ENCODE measurements around the gene FBRSL1. TPM values are rescaled to one million over a fixed set of nuclear protein-coding genes. Genes with fewer than 3 reads are reported as not detected.

Gene FBRSL1
- total and polyA plus RNA-seq, 9 donors, result 3.2 to 69.5 (median 32.2) TPM

- Histone ChIP-seq H3K9me3 (no peaks in the 10 kb centered on the region), H3K4me1 (ENCODE audit: insufficient read depth) (peaks cover 2% of the 10 kb centered on the region), H3K4me3 (no peak overlapping the region), H3K27me3 (no peaks in the 10 kb centered on the region), H3K36me3 (no peaks in the 10 kb centered on the region), H3K27ac (no peak overlapping the region)
- intact Hi-C loops (cut with DNase I), result no loop called here
- TF ChIP-seq, protein P1, sequence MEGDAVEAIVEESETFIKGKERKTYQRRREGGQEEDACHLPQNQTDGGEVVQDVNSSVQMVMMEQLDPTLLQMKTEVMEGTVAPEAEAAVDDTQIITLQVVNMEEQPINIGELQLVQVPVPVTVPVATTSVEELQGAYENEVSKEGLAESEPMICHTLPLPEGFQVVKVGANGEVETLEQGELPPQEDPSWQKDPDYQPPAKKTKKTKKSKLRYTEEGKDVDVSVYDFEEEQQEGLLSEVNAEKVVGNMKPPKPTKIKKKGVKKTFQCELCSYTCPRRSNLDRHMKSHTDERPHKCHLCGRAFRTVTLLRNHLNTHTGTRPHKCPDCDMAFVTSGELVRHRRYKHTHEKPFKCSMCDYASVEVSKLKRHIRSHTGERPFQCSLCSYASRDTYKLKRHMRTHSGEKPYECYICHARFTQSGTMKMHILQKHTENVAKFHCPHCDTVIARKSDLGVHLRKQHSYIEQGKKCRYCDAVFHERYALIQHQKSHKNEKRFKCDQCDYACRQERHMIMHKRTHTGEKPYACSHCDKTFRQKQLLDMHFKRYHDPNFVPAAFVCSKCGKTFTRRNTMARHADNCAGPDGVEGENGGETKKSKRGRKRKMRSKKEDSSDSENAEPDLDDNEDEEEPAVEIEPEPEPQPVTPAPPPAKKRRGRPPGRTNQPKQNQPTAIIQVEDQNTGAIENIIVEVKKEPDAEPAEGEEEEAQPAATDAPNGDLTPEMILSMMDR (IDR thresholded peaks at IDR 0.05), result no peak
- no peak for TF ChIP-seq EP300 (IDR thresholded peaks at IDR 0.05)
- TF ChIP-seq POLR2A (IDR thresholded peaks at IDR 0.05), result no peak
- peak in 2 of 5 donors; percentile 7 to 28 for DNase-seq
- 70 to 77% (median 74%) methylated on average over 8 of the region's 8 CpGs for WGBS, 3 donors
Measured at GRCh38 chr12:132486168-132486567, 3.8 kb upstream of the FBRSL1 start.

DNA sequence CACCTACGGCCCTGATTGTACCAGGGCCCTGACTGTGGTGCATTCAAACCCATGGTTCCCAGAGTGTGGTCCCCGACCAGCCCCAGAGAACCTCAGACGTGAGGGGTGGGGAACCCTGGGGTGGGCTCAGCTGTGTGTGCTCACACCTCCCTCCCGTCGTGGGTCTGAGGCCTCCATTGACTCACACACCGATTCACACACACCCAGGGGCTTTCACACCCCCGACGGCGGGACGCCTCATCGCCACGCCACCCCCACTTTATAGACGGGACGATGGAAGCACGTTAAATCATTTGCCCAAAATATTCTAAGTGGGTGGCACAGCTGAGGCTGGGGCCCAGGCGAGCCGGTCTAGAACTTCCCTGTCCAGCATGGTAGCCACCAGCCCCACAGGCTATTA, 3.4 kb upstream of the FBRSL1 start:
- H3K27ac ChIP-seq, result no peak overlapping the region
- H3K4me1 ChIP-seq (ENCODE audit: insufficient read depth), result peaks cover 5% of the 10 kb centered on the region
- H3K9me3 ChIP-seq, result no peaks in the 10 kb centered on the region
- no peaks in the 10 kb centered on the region for H3K27me3 ChIP-seq
- 77 to 78% (median 78%) methylated on average over 17 of the region's 17 CpGs for WGBS, 3 donors
- TF ChIP-seq, protein P1 (IDR thresholded peaks at IDR 0.05), result no peak
- TF ChIP-seq EP300 (IDR thresholded peaks at IDR 0.05) (no peak), POLR2A (IDR thresholded peaks at IDR 0.05) (no peak)
- peak in 3 of 5 donors; percentile 18 to 28 (median 24) for DNase-seq
- intact Hi-C loops (cut with DNase I), result no loop called here
- no peak overlapping the region for H3K4me3 ChIP-seq
- no peaks in the 10 kb centered on the region for H3K36me3 ChIP-seq

GRCh38 chr12:132487311-132487741, 2.6 kb upstream of the FBRSL1 start:
- 83 to 87% (median 86%) methylated on average over 14 of the region's 14 CpGs for WGBS, 3 donors
- TF ChIP-seq, protein P1 (IDR thresholded peaks at IDR 0.05), result no peak
- Histone ChIP-seq H3K27me3 (no peaks in the 10 kb centered on the region), H3K36me3 (no peaks in the 10 kb centered on the region), H3K4me1 (ENCODE audit: insufficient read depth) (peaks cover 11% of the 10 kb centered on the region), H3K4me3 (no peak overlapping the region), H3K9me3 (no peaks in the 10 kb centered on the region), H3K27ac (no peak overlapping the region)
- intact Hi-C loops (cut with DNase I), result no loop called here
- peak in 2 of 5 donors; percentile 19 to 37 for DNase-seq

DNA sequence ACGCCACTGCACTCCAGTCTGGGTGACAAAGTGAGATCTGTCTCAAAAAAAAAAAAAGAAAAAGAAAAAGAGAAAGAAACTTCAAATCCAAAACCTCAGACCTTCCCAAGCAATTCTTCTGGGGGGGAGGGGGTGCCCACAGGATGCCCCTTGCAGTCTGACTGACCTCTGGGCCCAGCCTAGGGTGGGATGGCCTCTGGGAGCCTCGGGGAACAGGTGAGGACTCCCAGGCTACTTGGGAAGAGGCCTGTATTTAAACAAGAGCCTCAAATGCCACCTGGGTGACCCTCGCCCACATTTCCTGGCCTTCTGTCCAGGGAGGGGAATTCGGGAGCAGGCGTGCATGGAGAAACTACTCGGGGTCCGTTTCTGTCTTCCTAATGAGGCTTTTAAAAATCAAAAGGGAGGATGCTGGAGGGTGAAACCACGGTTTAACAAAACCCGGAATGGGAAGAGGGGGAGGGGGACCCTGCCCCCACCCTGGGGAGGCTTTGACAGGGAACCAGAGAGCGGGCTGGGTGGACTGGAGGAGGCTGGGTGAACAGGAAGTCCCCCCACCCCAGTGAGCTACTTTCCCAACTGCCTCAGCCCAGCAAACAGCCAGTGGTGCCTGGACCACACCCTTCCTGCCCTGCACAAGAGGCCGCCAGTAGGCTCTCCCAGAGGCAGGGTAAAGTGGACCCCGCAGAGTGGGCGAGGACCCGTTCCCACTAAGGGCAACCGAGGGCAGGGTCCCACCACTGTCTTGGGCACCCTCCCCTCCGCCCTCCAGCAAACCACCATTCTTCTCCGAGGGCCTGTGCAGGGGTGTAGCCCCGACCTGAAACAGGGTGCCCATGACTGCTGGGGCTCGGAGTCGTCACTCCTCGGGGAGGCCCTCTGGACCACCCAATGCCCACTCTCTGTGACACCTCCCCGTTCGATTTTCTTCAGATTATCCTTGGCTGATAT, 1.5 kb upstream of the FBRSL1 start:
- WGBS, 3 donors, result 48 to 61% (median 57%) methylated on average over 23 of the region's 23 CpGs
- Histone ChIP-seq H3K4me1 (ENCODE audit: insufficient read depth) (peaks cover 18% of the 10 kb centered on the region), H3K4me3 (no peak overlapping the region), H3K36me3 (no peaks in the 10 kb centered on the region), H3K9me3 (no peaks in the 10 kb centered on the region), H3K27me3 (no peaks in the 10 kb centered on the region), H3K27ac (peak overlapping the region in 1 of 2 donors; percentile 71)
- intact Hi-C loops (cut with DNase I), result no loop called here
- DNase-seq, result peak in 3 of 5 donors; percentile 48 to 56 (median 49)
- TF ChIP-seq EP300 (IDR thresholded peaks at IDR 0.05) (no peak), POLR2A (IDR thresholded peaks at IDR 0.05) (no peak)

All from ovary (tissue), 9 donors.